AG04450 (cell line): ENCODE measurements around the gene PPP1R1A. TPM values are rescaled to one million over a fixed set of nuclear protein-coding genes. Genes with fewer than 3 reads are reported as not detected.

Experiments used
- CTCF ChIA-PET: fragments of 300-600, 350-600 bp; formaldehyde crosslinking; extraction: SDS; loops from one replicate; lab custom pipeline; 2022; ENCODE audit warnings: antibody characterized with exemption, inconsistent platforms; lab: Charles Lee
- POLR2A ChIA-PET: fragments of 350-600 bp; formaldehyde crosslinking; extraction: SDS; loops from one replicate; lab custom pipeline; 2021; ENCODE audit warnings: antibody characterized with exemption, inconsistent platforms; lab: Yijun Ruan, JAX
- DNase-seq: peaks from one replicate; pipeline ENCODE4 v3.0.0-alpha.2; 2011; ENCODE audit warnings: low read depth, low spot score
- H3K27ac ChIP-seq: one replicate; pipeline ENCODE4 v1.5.1; 2012; ENCODE audit warnings: low read depth, low read length, control low read depth
- H3K27me3 ChIP-seq: one replicate; pipeline ENCODE4 v1.6.0; 2012; ENCODE audit warnings: low read length; ENCODE audit not compliant: control insufficient read depth, insufficient read depth
- H3K4me3 ChIP-seq: 2 replicates; pipeline ENCODE4 v1.5.1; 2011; ENCODE audit warnings: mild to moderate bottlenecking, low read depth, low read length, control low read depth
- H3K9me3 ChIP-seq: 2 replicates; pipeline ENCODE4 v1.5.1; 2012; ENCODE audit warnings: low read length; ENCODE audit not compliant: control insufficient read depth, insufficient read depth
- CTCF ChIP-seq: IDR thresholded peaks from 2 replicates; pipeline ENCODE4 v1.5.1; 2011; ENCODE audit warnings: low read depth, low read length, control low read depth, inconsistent platforms
- polyA plus RNA-seq: library from polyadenylated mRNA; depleted of rRNA; stranded (reverse); fragments of >200 nt; gene quantifications from 2 replicates; pipeline ENCODE4 v1.2.3, GENCODE V29; 2011

PPP1R1A gene
- polyA plus RNA-seq, 1 experiment: not detected

GRCh38 chr12:54603872-54604271 is 15.4 kb upstream of the PPP1R1A start:
- H3K27me3 ChIP-seq: peaks cover 10% of the 10 kb centered on the region
- no peaks in the 10 kb centered on the region for H3K9me3 ChIP-seq
- no peak overlapping the region for H3K27ac ChIP-seq
- ChIA-PET CTCF (interaction anchor here (0.6 to 0.7 kb wide), 2 partner anchors 29 to 137 kb away, joined by 3 to 13 read pairs; no protein-coding TSS in a partner anchor), POLR2A (no interaction called here)
- no peak overlapping the region for H3K4me3 ChIP-seq
- DNase-seq: no peak
- TF ChIP-seq CTCF: no peak

- ChIA-PET CTCF (interaction anchor here (0.6 to 0.7 kb wide), 2 partner anchors 29 to 137 kb away, joined by 3 to 13 read pairs; no protein-coding TSS in a partner anchor), POLR2A (no interaction called here)
- peak; percentile 18 for DNase-seq
- Histone ChIP-seq H3K27me3 (peaks cover 13% of the 10 kb centered on the region), H3K9me3 (no peaks in the 10 kb centered on the region), H3K4me3 (no peak overlapping the region), H3K27ac (no peak overlapping the region)
- peak; percentile 85 for TF ChIP-seq CTCF
These were observed 14.8 kb upstream of the PPP1R1A start for GRCh38 chr12:54603173-54603814.

GRCh38 chr12:54602661-54603060 is 14.2 kb upstream of the PPP1R1A start:
- CTCF ChIA-PET: interaction anchor here (0.6 kb wide), 1 partner anchor 356 kb away, joined by 3 read pairs; no protein-coding TSS in a partner anchor

GRCh38 chr12:54601841-54602240 is 13.4 kb upstream of the PPP1R1A start:
- TF ChIP-seq CTCF: no peak
- ChIA-PET POLR2A (no interaction called here), CTCF (interaction anchor here (1.1 kb wide), 1 partner anchor 21 kb away, joined by 5 read pairs; no protein-coding TSS in a partner anchor)
- H3K27ac ChIP-seq: no peak overlapping the region
- H3K9me3 ChIP-seq: no peaks in the 10 kb centered on the region
- peaks cover 14% of the 10 kb centered on the region for H3K27me3 ChIP-seq
- no peak for DNase-seq
- H3K4me3 ChIP-seq: no peak overlapping the region

More at GRCh38 chr12:54602661-54603060, 14.2 kb upstream of the PPP1R1A start:
- TF ChIP-seq CTCF: no peak
- peaks cover 14% of the 10 kb centered on the region for H3K27me3 ChIP-seq
- POLR2A ChIA-PET: no interaction called here
- no peaks in the 10 kb centered on the region for H3K9me3 ChIP-seq
- no peak for DNase-seq
- H3K27ac ChIP-seq: no peak overlapping the region
- no peak overlapping the region for H3K4me3 ChIP-seq

- CTCF ChIA-PET: interaction anchor here (0.6 to 1.7 kb wide), 5 partner anchors 19 to 359 kb away, joined by 3 to 8 read pairs (median 3); no protein-coding TSS in a partner anchor
- POLR2A ChIA-PET: no interaction called here
- Histone ChIP-seq H3K27ac (no peak overlapping the region), H3K4me3 (no peak overlapping the region), H3K9me3 (no peaks in the 10 kb centered on the region), H3K27me3 (peaks cover 20% of the 10 kb centered on the region)
- TF ChIP-seq CTCF: no peak
- DNase-seq: no peak
These were observed 10.5 kb upstream of the PPP1R1A start for GRCh38 chr12:54598970-54599369.
